Choroid plexus epithelial cell (primary cell): ENCODE measurements around the gene ATOH8.

ENCODE experiments used
- DNase-seq: peaks from one replicate; pipeline ENCODE4 v3.0.0-alpha.2; 2010; ENCODE audit warnings: low read depth
- H3K4me3 ChIP-seq: 2 replicates; pipeline ENCODE4 v1.5.1; 2011; ENCODE audit warnings: low read depth, mild to moderate bottlenecking, control low read depth, low read length, moderate library complexity
- CTCF ChIP-seq: conservative IDR thresholded peaks from 2 replicates; pipeline ENCODE4 v1.5.1; 2011; ENCODE audit warnings: low read depth, mild to moderate bottlenecking, control low read depth, inconsistent platforms, low read length, moderate library complexity

Gene ATOH8

GRCh38 chr2:85807756-85808155, 54.0 kb downstream of the ATOH8 start:
- no peak overlapping the region for H3K4me3 ChIP-seq
- TF ChIP-seq CTCF, result no peak
- no peak for DNase-seq

GRCh38 chr2:85810371-85811179, 56.8 kb downstream of the ATOH8 start:
- DNase-seq, result no peak
- H3K4me3 ChIP-seq, result no peak overlapping the region
- no peak for TF ChIP-seq CTCF

DNA sequence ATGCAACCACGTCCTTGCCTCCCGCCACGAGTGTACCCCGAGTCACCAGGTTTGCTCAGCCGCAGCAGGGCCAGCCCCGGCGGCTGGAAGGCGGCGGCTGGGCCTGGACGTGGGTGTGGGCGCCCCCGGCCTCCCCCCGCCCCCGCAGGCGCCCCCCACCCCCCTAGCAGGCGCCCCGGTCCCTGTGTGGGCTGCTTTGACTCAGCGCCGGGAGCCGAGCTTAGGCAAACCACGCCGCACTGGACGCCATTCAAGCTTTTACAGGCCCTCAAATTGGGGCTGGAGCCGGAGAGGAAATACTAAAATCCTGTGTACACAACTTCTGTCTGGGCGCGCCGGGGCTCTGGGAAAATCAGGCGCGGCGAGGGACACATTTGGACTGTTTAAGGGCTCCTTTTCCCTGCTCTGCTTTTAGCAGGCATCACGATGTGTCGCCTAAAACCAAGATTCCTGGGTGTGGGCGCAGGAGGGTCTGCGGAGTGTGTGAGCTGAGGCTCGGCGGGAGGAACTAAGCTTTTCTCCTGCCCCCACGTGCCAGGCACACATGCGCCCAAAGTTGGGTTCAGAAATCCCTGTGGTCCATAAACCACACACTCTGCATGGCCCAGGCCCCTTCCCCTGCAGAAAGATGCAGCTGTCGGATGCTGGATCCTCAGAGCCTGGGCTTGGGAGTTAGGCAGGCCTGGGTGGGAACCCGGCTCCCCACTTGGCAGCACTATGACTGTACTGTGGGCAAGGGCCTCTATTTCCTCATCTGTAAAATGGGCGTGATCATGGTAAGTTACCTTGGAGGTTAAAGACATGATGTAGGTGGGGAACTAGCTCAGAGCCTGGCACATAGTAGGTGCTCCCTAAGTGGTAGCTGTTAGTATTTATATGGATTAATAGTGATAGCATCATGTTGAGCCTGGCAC, 57.6 kb downstream of the ATOH8 start:
- peak; percentile 35 for DNase-seq

GRCh38 chr2:85812094-85812735, 58.4 kb downstream of the ATOH8 start:
- TF ChIP-seq CTCF, result no peak
- DNase-seq, result no peak
- no peak overlapping the region for H3K4me3 ChIP-seq

More for the DNA sequence above, 57.6 kb downstream of the ATOH8 start:
- TF ChIP-seq CTCF, result no peak
- H3K4me3 ChIP-seq, result no peak overlapping the region

DNA sequence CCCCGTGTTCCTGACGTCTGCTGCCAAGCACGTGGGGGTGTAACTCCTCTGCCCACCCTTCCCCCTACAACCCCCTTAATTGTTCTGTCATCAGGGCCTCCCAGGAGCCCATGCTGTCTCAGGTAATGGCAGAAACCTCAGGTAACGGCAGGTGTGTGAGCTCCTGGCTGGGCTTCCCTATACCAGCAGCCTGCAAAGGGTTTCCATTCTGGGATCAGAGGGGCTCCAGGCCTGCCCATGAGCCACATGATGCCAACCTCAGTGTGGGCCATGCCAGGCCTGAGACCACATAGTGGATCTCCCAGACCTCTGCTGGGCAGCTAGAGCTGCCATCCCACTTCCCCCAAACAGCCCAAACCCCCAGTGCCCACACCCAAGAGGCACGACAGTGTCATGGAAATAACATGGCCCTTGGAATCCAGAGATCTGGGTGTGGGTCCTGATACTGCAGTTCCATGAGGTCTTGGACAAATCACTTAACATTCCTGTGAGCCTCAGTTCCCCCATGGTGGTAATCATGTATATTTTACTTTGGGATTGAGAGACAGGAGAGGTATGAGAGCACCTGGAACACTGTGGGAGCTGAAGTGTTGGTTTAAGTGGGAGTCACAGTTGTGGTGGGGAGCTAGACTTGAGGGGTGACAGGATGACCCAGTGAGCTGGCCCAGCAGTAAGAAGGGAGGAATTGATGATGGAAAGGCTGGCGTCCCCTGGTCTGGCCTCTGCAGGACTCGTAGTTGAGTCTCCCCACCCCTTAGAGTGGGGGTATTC, 59.6 kb downstream of the ATOH8 start:
- H3K4me3 ChIP-seq, result no peak overlapping the region
- no peak for TF ChIP-seq CTCF
- no peak for DNase-seq
